ENCODE data around the gene NKAIN2.

- TF ChIP-seq ZFP30 (CRISPR knock-in tag; IDR thresholded peaks at IDR 0.05) (no peak), CSDC2 (CRISPR knock-in tag; IDR thresholded peaks at IDR 0.05) (no peak), ARNTL (CRISPR knock-in tag; IDR thresholded peaks at IDR 0.05; ENCODE audit: borderline replicate concordance, low read depth) (no peak), OSR1 (CRISPR knock-in tag; IDR thresholded peaks at IDR 0.05) (no peak), CSRNP3 (CRISPR knock-in tag; IDR thresholded peaks at IDR 0.05) (no peak), ZFP3 (CRISPR knock-in tag; IDR thresholded peaks at IDR 0.05) (no peak), CREB5 (CRISPR knock-in tag; IDR thresholded peaks at IDR 0.05; ENCODE audit: low read depth) (no peak), ZNF8 (CRISPR knock-in tag; IDR thresholded peaks at IDR 0.05) (no peak), TSHZ2 (CRISPR knock-in tag; IDR thresholded peaks at IDR 0.05) (no peak), PPARA (CRISPR knock-in tag; IDR thresholded peaks at IDR 0.05; ENCODE audit: borderline replicate concordance) (no peak), PATZ1 (CRISPR knock-in tag; IDR thresholded peaks at IDR 0.05; ENCODE audit: borderline replicate concordance) (no peak)
Observed at GRCh38 chr6:124694139-124694705, 890.6 kb downstream of the NKAIN2 start.
